ENCODE measurements around the gene BRD1.
"Not testable (repeated sequence)": the region's sequence is repeated elsewhere in the genome, so short reads cannot be mapped to it uniquely, and the experiment has no call there.

BRD1 gene

DNA sequence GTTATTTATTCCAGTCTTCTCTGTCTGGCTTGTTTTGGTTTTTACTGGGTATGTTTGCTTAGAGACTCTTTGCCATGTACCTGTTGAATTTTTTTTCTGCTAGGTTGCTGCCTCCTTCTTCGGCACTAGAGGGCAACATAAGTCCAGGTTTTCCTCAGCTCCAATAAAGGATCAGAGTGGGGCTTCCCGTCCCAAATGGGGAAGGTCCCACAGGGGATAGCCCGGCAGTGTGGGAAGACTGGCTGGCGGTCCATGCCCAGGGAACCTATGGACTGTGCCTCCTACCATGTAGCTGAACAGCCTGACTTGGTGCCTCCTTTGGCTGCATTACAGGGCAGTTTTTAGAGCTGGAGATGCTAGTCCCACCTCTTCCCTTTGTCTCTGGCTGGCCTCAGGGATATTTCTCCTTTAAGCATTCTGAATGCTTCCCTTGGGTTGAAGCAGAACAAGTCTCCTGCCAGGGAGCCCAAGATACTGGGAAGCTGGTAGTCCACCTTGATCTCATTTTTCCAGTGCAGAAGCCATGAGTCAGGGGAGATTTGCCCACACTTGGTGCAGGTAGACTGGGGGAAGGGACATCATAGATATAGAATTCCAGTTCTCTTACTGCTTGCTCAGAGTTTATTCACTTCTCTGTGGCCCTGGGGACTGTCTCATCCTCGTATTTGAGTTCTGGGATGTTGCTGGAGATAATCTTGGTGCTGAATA is 60.2 kb downstream of the BRD1 start:
- DNase-seq: no peak

DNA sequence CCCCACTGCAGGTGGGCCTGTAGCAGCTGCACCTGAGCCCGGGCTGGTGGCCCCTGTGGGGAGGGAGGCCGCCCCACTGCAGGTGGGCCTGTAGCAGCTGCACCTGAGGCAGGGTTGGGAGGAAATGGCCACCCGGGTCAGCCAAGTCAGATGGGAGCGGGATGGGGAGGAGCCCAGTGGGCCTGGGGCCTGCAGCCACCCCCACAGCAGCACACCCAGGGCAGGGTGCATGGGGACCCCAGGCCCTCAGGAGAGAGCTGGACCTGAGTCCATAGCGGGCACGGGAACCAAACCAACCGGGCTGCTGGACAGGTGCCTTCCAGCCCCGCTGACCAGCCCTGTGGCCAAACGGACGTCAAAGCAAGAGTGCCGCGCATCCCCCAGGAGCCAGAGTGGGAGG is 61.7 kb downstream of the BRD1 start:
- no peak for DNase-seq

DNA sequence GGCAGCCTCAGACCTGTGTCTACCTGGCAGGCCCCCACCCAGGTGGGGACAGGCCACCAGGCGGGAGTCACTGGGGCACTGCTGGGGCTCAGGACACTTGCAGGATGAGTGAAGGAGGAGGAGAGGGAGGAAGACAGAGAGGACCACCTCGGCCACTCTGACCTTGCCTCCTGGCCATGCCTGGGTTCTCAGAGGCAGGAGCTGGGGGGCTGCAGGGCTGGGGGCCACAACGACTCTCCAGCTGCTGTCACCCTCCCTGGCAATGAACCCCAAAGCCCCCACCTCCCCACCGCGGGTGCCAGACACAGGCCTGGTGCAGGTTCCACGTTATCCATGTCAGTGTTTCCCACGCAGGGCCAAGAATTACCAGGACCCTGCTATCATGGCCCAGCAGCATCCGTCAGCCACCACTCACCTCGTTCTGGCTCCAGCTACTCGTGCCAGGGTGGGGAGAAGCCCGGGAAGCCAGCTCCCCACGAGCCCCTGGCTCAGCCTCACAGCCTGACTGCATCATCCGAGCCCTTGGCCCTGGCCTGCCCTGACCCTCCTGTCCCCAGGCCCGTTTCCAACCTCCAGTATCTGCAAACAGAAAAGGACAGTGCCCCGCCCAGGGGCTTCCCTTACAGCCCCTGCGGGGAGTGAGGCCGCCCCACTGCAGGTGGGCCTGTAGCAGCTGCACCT is 62.4 kb downstream of the BRD1 start:
- no peak for DNase-seq

DNA sequence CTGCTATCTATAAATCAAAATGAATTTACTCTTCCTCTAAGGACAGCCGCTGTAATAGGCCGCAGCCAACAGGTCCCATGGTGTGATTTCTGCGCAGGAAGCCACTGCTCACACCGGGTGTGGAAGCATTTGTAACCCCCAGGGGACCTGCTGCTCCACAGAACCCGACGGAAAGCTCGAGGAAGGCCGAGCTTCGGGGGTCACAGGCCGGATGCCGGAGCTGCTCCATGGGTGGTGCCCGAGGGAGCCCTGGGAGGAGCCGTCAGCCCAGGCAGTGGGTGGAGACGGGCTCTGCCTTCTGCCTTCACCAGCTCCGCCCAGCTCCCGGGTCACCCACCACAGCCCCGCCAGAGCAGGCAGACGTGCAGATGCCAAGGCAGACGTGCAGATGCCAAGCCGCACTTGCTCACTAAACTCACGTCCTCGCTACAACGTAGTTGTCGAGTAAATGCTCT is 63.5 kb downstream of the BRD1 start:
- DNase-seq: no peak

DNA sequence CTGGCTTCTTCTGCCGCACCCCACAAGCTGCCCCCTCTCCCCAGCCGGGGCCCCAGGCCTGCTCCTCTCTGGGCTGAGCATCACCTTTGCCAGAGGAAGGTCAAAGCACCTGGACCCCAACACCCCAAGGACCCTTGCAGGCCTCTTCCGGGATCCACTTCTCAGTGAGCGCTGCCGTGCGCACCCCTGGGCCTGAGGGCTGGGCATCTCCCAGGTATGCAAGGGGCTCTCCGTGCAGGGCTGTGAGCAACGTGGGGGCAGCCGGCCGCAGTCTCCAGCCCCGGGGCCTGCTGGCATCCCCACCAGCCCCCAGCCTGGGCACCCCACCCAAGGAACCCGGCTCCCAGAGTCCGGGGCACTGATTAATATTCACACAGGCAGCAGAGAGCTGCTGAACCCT is 64.0 kb downstream of the BRD1 start:
- DNase-seq: no peak

DNA sequence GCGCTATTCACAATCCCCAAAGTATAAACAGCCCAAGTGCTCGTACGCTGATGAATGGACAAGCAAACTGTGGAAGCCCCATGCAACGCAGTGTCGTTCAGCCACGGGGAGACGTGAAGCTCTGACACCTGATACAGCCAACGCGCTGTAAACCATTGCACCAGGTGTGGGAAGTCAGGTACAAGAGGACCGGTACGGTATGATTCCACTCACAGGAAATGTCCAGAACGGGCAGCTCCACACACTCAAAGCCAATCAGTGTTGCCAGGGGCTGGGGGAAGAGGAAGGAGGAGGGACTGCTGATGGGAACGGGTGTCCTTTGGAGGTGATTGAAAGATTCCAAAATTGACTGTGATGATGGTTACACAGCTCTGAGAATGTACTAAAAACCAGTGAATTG is 64.5 kb downstream of the BRD1 start:
- no peak for DNase-seq

DNA sequence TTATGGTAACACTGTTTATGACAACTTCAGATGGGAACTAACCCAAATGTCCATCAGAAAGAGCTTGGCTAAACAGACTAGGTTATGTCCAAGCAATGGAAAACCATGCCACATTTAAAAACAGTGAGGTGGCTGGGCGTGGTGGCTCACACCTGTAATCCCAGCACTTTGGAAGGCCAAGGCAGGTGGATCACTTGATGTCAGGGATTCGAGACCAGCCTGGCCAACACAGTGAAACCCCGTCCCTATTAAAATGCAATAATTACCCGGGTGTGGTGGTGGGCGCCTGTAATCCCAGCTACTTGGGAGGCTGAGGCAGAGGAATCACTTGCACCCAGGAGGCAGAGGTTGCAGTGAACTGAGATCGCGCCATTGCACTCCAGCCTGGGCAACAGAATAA is 65.1 kb downstream of the BRD1 start:
- DNase-seq: not testable (repeated sequence)

DNA sequence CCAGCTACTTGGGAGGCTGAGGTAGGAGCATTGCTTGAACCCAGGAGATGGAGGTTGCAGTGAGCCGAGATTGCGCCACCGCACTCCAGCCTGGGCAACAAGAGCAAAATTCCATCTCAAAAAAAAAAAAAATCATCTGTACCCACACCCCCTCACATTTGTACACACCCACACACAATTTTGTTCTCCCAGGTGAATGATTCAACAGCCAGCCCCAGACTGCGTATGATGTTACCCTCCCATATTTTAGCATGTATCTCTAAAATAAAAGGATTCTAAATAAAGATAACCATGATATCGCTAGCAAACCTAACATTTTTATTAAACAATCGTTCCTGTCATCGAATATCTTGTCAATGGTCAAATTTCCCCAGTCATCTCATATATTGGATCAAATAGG is 65.8 kb downstream of the BRD1 start:
- no peak for DNase-seq

DNA sequence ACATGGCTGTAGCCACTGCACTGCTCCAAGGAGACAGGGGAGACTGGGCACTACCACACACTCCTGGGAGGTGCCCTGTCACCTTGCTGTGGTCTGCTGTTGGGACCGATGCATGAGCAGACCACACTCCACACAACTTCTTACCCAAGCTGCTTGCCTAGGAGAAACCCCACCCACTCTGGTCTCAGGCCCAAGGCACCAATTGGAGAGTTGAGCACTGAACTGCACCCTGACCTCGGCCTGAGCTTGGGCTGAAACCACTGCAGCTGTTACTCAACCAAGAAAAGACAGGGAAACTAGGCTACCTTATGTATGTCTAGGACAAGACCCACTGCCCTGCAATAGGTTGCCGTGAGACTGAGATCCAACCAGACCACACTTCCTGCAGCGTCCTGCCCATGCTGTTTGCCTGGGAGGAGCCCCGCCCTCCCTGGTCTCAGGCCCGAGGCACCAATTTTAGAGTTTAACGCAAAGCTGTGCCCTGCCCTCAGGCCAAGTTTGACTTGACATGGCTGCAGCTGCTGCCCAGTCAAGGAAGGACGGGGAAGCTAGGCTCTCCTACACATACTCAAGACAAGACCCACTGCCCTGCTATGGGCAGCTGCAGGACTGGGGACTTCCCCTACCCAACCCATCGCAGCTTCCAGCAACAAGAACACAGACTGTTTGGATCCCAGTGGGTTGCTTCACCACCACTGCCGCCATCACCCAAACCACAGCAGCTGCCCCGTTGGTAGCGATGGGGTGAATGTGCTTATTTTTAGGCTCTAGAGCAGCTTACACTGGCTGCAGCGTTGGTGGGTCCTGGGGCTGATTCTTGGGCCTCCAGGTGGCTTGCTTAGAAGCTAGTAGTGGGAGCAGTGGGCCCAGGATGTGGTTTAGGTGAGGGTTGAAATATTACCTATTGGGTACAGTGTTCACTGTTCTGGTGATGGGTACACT is 66.8 kb downstream of the BRD1 start:
- no peak for DNase-seq

DNA sequence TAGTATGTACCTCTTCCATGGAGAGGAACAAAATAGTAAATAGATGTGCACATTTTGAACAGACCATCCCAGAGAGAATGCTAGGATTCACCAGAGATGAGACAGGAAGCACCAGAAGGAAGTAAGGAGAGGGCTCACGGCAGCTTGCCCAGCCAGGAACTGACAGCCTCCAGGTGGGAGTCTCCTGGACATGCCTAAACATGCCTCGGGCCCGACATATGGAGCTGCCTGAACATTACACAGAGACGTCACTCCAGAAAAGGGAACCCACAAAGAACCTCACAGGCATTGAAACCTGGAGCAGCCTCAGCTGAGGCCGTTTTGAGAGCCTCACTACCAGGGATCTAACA is 67.4 kb downstream of the BRD1 start:
- DNase-seq: no peak

DNA sequence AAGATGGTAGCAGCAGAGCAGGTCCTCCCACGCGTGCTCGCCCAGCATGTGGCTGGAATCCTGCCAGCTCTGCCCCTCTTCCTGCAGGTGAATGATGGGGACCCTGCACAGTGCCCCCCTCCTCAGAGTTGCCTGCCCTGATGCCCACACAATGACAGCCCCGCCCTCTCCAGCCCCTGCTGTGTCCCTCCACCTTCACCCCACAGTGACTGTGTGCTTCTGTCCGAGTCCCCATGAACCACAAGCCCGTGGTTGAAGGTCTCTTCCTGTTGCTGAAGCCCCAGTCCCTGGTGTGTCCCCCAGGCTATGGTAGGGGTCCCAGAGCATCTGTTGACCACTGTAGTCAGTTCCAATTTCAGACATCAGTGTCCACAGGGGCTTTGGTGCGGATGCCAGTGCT is 71.0 kb downstream of the BRD1 start:
- no peak for DNase-seq

DNA sequence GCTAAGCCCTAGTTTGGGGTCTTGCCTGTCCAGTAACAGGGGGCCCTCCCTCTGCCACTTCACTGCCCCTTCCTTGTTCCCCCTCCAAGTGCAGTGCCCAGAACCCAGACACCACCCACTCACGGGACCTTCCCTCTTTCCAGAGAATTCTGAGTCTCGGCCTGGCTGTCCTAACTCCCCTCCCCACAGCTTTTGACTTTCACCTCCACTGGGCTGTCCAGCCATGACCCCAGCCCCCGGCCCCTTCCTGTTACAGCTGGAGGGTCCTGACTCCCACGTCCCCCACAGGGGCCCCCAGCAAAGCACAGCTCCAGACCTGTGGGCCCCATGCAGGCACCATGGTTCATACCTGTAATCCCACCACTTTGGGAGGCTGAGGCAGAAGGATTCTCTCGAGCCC is 71.5 kb downstream of the BRD1 start:
- no peak for DNase-seq

DNA sequence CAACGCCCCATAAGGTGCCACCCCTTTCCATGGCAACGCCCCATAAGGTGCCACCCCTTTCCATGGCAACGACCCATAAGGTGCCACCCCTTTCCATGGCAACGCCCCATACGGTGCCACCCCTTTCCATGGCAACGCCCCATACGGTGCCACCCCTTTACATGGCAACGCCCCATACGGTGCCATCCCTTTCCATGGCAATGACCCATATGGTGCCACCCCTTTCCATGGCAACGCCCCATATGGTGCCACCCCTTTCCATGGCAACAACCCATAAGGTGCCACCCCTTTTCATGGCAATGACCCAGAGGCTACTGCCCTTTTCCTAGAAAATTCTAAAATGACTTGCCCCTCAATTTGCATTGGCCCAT is 72.1 kb downstream of the BRD1 start:
- DNase-seq: no peak

DNA sequence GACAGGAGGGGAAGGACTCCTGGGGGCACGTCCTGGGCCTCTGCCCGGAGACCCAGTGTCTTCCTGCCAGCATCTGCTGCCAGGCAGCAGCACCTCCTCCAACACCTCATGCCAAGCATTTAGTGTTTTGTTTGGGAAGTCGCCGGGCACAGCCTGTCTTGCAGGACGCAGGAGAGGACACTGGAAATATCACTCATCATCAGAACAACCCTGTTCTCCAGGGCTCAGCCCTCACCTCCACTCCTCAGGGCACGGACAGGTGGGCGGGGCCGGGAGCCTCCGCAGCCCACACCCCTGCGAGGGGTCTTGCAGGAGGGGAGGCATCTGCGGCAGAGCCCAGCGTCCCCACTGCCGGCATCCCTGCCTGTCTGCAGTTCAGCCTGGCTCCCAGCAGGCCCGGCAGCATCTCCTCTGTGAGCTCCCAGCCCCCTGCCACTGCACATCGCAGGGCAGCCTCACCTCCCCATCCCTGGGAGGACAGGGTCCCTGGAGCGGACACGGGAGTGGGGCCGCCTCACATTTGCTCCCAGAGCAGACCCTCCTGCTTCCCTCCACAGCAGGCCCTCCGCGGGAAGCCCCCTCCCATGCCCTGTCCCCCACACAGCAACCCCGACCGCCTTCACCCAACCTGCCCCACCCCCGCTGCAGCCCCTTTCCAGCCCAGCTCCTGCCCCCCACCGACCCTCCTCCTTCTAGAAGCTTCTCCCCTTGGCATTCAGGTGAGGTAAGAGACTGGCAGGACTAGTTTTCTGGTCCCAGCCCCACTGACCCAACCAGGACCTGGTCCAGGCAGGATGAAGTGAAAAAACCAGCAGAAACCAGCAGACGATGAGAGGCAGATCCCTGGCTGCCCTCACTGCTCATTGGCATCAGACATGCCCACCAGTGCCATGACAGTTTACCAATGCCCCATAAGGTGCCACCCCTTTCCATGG is 72.7 kb downstream of the BRD1 start:
- no peak for DNase-seq

DNA sequence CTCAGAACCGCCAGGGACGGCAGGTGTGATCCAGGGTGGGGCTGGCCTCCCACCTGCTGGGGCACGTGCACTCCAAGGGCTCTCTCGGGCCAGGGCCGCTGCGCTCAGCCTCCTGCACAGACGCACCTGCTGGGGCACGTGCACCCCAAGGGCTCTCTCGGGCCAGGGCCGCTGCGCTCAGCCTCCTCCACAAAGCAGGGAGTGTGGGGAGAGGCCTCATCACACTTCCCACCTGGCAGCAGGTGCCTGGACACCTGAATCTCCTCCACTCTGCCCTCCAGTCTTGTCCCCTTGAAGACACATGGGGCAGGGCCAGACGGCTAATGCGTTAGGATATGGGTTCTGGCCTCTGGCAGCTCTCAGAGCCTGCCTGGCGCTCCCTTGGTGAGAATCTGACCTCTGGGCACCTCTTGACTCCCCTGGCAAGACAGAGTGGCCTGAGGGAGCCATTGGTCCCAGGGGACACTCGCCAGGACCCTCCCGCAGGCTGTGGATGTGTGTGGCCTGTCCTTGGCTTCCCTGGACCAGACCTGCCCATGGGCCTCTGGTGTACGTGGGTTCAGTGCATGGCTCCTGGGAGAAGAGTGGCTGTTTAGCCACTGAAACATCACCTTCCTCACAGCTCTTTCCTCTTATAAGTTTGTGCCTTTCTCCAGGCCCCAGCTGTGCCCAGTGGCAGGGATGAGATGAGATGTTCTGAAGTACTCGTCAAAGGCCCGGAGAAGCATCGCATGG is 73.5 kb downstream of the BRD1 start:
- no peak for DNase-seq

DNA sequence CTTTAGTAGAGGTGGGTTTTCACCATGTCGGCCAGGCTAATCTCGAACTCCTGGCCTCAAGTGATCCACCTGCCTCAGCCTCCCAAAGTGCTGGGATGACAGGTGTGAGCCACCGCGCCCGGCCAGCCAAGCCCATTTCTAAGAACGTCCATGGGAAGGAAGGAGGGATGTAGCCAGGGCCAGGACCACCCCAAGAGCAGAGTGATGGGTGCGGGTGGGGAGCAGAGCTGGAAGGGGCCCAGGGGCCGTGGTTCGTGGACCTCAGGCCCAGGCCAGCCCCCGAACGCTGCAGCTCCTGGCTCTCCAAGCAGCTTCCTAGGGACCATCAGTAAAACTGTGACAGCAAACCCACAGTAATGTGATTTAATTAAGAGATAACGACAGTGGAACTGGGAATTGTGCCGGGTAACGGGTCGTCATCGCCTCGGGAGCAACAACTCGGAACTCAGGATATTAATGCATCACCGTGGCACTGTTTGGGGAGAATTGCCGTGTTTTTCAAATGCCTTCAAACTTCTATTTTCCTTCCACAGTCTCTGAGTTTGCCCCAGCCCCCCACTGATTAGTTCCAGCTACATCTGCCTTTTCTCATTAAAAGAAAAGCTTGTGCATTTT is 74.3 kb downstream of the BRD1 start:
- DNase-seq: no peak

DNA sequence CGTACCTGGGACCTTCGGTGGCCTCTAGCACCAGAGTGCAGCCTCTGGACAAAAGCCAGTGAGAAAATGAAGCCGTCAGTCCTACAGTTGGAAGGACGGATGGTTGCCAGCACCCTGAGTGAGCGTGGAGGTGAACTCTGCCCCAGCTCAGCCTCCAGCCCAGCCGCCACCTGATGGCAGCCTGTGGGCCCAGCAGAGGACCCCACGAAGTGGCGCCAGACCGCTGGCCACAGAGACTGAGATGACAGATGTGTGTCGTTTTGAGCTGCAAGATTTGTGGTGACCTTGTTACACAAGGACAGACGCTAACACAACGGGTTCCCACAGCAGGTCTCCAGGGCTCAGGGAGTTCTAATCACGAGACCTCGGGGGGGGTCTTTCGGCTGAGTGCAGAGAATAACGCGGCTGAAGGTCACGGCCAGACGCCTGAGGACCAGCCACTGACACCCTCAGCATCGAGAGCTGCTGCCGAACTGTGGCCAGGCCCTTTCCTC is 75.0 kb downstream of the BRD1 start:
- no peak for DNase-seq

DNA sequence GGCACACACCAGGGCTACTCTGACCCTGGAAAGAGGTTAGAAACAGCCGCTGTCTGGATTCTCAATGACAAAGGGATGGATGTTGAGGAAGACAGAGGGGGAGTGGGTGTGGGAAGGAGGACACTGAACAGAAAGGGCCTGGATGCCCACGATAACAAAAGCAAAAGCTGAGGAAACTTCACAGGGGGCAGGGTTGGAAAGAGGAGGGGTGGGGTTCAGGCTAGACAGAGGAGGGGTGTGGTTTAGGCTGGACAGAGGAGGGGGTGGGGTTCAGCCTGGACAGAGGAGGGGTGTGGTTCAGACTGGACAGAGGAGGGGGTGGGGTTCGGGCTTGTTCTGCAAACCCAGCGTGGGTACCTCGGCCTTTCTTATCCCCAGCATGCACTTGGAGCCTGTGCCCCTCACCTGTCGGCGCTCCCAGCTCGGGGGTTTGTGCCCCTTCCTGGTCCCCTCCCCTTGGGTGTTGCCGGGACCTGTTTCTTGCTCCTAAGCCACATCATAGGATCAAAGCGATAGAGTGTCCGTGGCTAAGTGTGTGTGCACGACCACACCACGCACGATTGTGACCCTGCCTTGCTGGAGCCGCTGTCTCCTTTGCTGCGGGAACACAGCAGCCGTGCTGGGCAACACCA is 75.6 kb downstream of the BRD1 start:
- no peak for DNase-seq

DNA sequence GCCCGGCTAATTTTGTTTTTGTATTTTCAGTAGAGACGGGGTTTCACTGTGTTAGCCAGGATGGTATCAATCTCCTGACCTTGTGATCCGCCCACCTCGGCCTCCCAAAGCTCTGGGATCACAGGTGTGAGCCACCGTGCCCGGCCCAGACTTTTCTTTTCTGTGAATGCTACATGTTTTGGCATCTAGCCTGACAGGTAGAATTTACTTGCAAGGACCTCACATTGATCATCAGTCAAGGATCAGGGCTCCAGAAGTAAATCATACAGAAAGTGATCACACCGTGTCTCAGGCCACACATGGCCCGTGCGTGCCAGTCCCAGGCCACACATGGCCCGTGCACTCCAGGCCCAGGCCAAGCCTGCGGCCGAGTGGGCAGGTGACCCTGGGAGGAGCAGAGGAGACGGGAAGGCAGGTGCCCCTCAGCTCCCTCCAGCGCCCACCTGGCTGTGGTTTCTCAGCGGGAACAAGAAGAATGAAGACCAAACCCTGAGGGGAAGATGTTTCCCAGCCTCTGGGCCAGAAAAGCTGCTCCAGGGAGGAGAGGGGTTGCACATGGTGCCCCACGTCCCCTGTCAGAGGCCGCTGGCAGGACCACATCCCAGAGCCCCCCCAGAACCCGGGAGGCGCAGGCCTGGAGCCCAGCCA is 76.2 kb downstream of the BRD1 start:
- DNase-seq: no peak

DNA sequence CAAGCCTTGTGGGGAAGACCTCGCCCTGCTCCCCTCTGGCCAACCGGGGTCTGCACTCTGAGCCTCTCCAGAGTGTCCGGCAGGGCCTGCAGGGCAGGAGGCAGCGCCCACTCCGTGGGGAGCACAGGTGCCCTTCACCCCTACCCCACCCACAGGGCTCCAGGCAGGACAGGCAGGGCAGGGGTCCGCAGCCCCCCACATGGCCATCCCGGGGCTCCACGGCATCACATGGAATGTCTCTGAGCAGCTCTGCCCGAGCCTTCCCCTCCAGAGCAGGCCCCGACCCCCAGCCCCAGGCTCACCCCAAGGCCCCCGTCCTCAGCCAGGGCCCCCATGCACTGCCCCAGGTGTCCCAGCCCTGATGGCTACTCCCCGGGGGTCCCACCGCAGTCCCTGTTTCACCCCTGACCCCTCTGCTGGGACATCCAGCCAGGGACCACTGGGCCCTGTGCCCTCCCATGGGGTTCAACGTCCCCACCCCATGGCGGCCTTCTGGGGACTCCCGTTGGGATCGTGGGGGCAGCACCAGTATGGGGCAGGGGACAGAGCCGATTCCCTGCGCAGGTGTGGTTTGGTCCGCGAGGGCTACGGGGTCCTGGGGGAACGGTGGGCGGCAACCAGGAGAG is 77.7 kb downstream of the BRD1 start:
- DNase-seq: no peak

All from amniotic stem cell (primary cell).